DOHH2 (cell line): ENCODE data around the gene HCFC1R1.
A peak's percentile ranks its signal among the peaks of the same experiment; 100 is the strongest.

Source experiments
- H3F3A ChIP-seq: fragments of 200-600 bp; sonication (generic), shearing (Covaris generic); 2 replicates; pipeline ENCODE4 v1.6.0; 2016; ENCODE audit warnings: antibody characterized with exemption, mild to moderate bottlenecking; ENCODE audit not compliant: control insufficient read depth, insufficient read depth
- H3K27ac ChIP-seq: fragments of 200-600 bp; sonication (generic); 2 replicates; pipeline ENCODE4 v1.5.1; 2014; ENCODE audit warnings: low read depth, mild to moderate bottlenecking, low read length, moderate library complexity
- H3K27me3 ChIP-seq: fragments of 200-600 bp; sonication (generic); 2 replicates; pipeline ENCODE4 v1.6.1; 2014; ENCODE audit warnings: mild to moderate bottlenecking, low read length, mixed read lengths; ENCODE audit not compliant: control insufficient read depth
- H3K36me3 ChIP-seq: fragments of 200-600 bp; sonication (generic); 2 replicates; pipeline ENCODE4 v1.6.1; 2014; ENCODE audit warnings: mild to moderate bottlenecking, low read length, moderate library complexity, mixed read lengths; ENCODE audit not compliant: control insufficient read depth
- H3K4me1 ChIP-seq: fragments of 200-600 bp; sonication (generic); 2 replicates; pipeline ENCODE4 v1.6.1; 2014; ENCODE audit warnings: mild to moderate bottlenecking, low read length, mixed read lengths; ENCODE audit not compliant: control insufficient read depth
- H3K4me2 ChIP-seq: fragments of 200-600 bp; sonication (generic); 2 replicates; pipeline ENCODE4 v1.6.0; 2014; ENCODE audit warnings: mild to moderate bottlenecking, low read length, moderate library complexity
- H3K4me3 ChIP-seq: fragments of 200-600 bp; sonication (generic); 2 replicates; pipeline ENCODE4 v1.5.1; 2014; ENCODE audit warnings: mild to moderate bottlenecking, low read length, mixed read lengths
- H3K79me2 ChIP-seq: fragments of 200-600 bp; sonication (generic); 2 replicates; pipeline ENCODE4 v1.6.1; 2014; ENCODE audit warnings: mild to moderate bottlenecking, low read length, mixed read lengths; ENCODE audit not compliant: control insufficient read depth
- H3K9me2 ChIP-seq: fragments of 200-600 bp; sonication (generic); replicated peaks from 2 replicates; pipeline ENCODE4 v1.6.1; 2014; ENCODE audit warnings: mild to moderate bottlenecking, low read length, mixed read lengths; ENCODE audit not compliant: control insufficient read depth
- H3K9me3 ChIP-seq: fragments of 200-600 bp; sonication (generic); 2 replicates; pipeline ENCODE4 v1.6.1; 2014; ENCODE audit warnings: antibody characterized with exemption, low read length, mixed read lengths; ENCODE audit not compliant: control insufficient read depth, insufficient read depth
- H4K20me1 ChIP-seq: fragments of 200-600 bp; sonication (generic); 2 replicates; pipeline ENCODE4 v1.6.0; 2014; ENCODE audit warnings: low read depth, mild to moderate bottlenecking, antibody characterized with exemption, low read length, moderate library complexity; ENCODE audit not compliant: control insufficient read depth, insufficient read depth
- CTCF ChIP-seq: fragments of 200-600 bp; sonication (generic); IDR thresholded peaks from one replicate; pipeline ENCODE4 v1.5.1; 2014; ENCODE audit warnings: antibody characterized with exemption, mild to moderate bottlenecking, low read depth, low read length; ENCODE audit not compliant: poor library complexity, severe bottlenecking
- EZH2phosphoT487 ChIP-seq: fragments of 200-600 bp; sonication (generic); IDR thresholded peaks from 2 replicates; pipeline ENCODE4 v1.6.1; 2017; ENCODE audit warnings: borderline replicate concordance, mild to moderate bottlenecking, antibody characterized with exemption, low read length, moderate library complexity, mixed read lengths

The HCFC1R1 gene

GRCh38 chr16:3038896-3039295, 15.2 kb upstream of the HCFC1R1 start:
- peaks cover 8% of the 10 kb centered on the region; the same call in 1 of the 2 replicates for H3K4me1 ChIP-seq
- no peaks in the 10 kb centered on the region for H4K20me1 ChIP-seq
- no peak overlapping the region for H3K4me2 ChIP-seq
- no peaks in the 10 kb centered on the region for H3K36me3 ChIP-seq
- no peak overlapping the region for H3K4me3 ChIP-seq
- TF ChIP-seq EZH2phosphoT487, result no peak
- peaks cover 52% of the 10 kb centered on the region for H3K27me3 ChIP-seq
- H3F3A ChIP-seq, result no peaks in the 10 kb centered on the region; the same call in 1 of the 2 replicates
- H3K9me2 ChIP-seq, result no peaks in the 10 kb centered on the region
- no peak overlapping the region for H3K27ac ChIP-seq
- no peaks in the 10 kb centered on the region for H3K79me2 ChIP-seq
- H3K9me3 ChIP-seq, result no peaks in the 10 kb centered on the region

GRCh38 chr16:3038256-3038655, 14.5 kb upstream of the HCFC1R1 start:
- TF ChIP-seq CTCF, result no peak
- TF ChIP-seq EZH2phosphoT487, result no peak
- Histone ChIP-seq H3K9me3 (no peaks in the 10 kb centered on the region), H3K36me3 (no peaks in the 10 kb centered on the region), H3F3A (no peaks in the 10 kb centered on the region), H3K27me3 (peaks cover 58% of the 10 kb centered on the region), H3K27ac (no peak overlapping the region), H4K20me1 (no peaks in the 10 kb centered on the region), H3K4me3 (no peak overlapping the region), H3K9me2 (no peaks in the 10 kb centered on the region), H3K79me2 (no peaks in the 10 kb centered on the region), H3K4me1 (peaks cover 8% of the 10 kb centered on the region; the same call in 1 of the 2 replicates), H3K4me2 (no peak overlapping the region)

GRCh38 chr16:3036726-3037315, 13.1 kb upstream of the HCFC1R1 start, which contains the start of gene BICDL2:
Gene BICDL2, minus strand, starts transcription at chr16:3036944. Its CDS starts 1,448 bp downstream, at chr16:3035496.
- Histone ChIP-seq H4K20me1 (no peaks in the 10 kb centered on the region), H3K4me2 (peak within 1 kb of the TSS; percentile 37; the same call in 1 of the 2 replicates), H3K9me2 (no peaks in the 10 kb centered on the region), H3K79me2 (no peaks in the 10 kb centered on the region), H3K27me3 (peaks cover 72% of the 10 kb centered on the region), H3K36me3 (no peaks in the 10 kb centered on the region), H3K27ac (no peak within 1 kb of the TSS), H3F3A (no peaks in the 10 kb centered on the region), H3K9me3 (no peaks in the 10 kb centered on the region), H3K4me3 (no peak within 1 kb of the TSS), H3K4me1 (peaks cover 8% of the 10 kb centered on the region; the same call in 1 of the 2 replicates)
- TF ChIP-seq EZH2phosphoT487, result no peak
- no peak for TF ChIP-seq CTCF

- peak overlapping the region; percentile 37; the same call in 1 of the 2 replicates for H3K4me2 ChIP-seq
- no peaks in the 10 kb centered on the region for H3K79me2 ChIP-seq
- H3F3A ChIP-seq, result no peaks in the 10 kb centered on the region
- H3K9me3 ChIP-seq, result no peaks in the 10 kb centered on the region
- no peaks in the 10 kb centered on the region for H3K36me3 ChIP-seq
- H3K9me2 ChIP-seq, result no peaks in the 10 kb centered on the region
- H3K27ac ChIP-seq, result no peak overlapping the region
- H3K4me1 ChIP-seq, result peaks cover 8% of the 10 kb centered on the region; the same call in 1 of the 2 replicates
- no peak for TF ChIP-seq CTCF
- peak; percentile 80; the same call in 1 of the 2 replicates for TF ChIP-seq EZH2phosphoT487
- H3K27me3 ChIP-seq, result peaks cover 72% of the 10 kb centered on the region
- H3K4me3 ChIP-seq, result no peak overlapping the region
- no peaks in the 10 kb centered on the region for H4K20me1 ChIP-seq
Measured at GRCh38 chr16:3035972-3036725, 12.4 kb upstream of the HCFC1R1 start.
